Measurements from ENCODE around the gene TLR10. TPM values are rescaled to one million over a fixed set of nuclear protein-coding genes. Genes with fewer than 3 reads are reported as not detected.
"Not testable (repeated sequence)": the region's sequence is repeated elsewhere in the genome, so short reads cannot be mapped to it uniquely, and the experiment has no call there.

TLR10 gene
- total RNA-seq, 1 donor = not detected

- DNase-seq (ENCODE audit: low read depth) = no peak
Measured at GRCh38 chr4:38811297-38811696, 28.5 kb upstream of the TLR10 start.

GRCh38 chr4:38807462-38807861, 24.7 kb upstream of the TLR10 start:
- H3K4me3 ChIP-seq (ENCODE audit: low read depth, low read length); DNase-seq (ENCODE audit: low read depth): not testable (repeated sequence)

More at GRCh38 chr4:38811297-38811696, 28.5 kb upstream of the TLR10 start:
- H3K4me3 ChIP-seq (ENCODE audit: low read depth, low read length) = no peak overlapping the region
- no peak for TF ChIP-seq CTCF (IDR thresholded peaks at IDR 0.05; ENCODE audit: insufficient read depth, low read depth, low read length)

GRCh38 chr4:38806251-38806650, 23.5 kb upstream of the TLR10 start:
- not testable (repeated sequence) for DNase-seq (ENCODE audit: low read depth); H3K4me3 ChIP-seq (ENCODE audit: low read depth, low read length)

GRCh38 chr4:38805530-38806145, 22.8 kb upstream of the TLR10 start:
- DNase-seq (ENCODE audit: low read depth) = peak; percentile 27
- H3K4me3 ChIP-seq (ENCODE audit: low read depth, low read length) = peak overlapping the region; percentile 4
- no peak for TF ChIP-seq CTCF (IDR thresholded peaks at IDR 0.05; ENCODE audit: insufficient read depth, low read depth, low read length)

- DNase-seq (ENCODE audit: low read depth) = peak; percentile 61
- peak within 1 kb of the TSS; percentile 4 for H3K4me3 ChIP-seq (ENCODE audit: low read depth, low read length)
Measured at GRCh38 chr4:38804654-38805295, 22.0 kb upstream of the TLR10 start, which contains the start of gene TLR1. Gene TLR1 (minus strand): TSS chr4:38804791. CDS start chr4:38798831, 5,960 bp downstream.

GRCh38 chr4:38803833-38804653, 21.3 kb upstream of the TLR10 start:
- no peak for TF ChIP-seq CTCF (IDR thresholded peaks at IDR 0.05; ENCODE audit: insufficient read depth, low read depth, low read length)
- no peak overlapping the region for H3K4me3 ChIP-seq (ENCODE audit: low read depth, low read length)
- DNase-seq (ENCODE audit: low read depth) = peak; percentile 72

More at GRCh38 chr4:38804654-38805295, 22.0 kb upstream of the TLR10 start, which contains the start of gene TLR1:
- peak; percentile 58 for TF ChIP-seq CTCF (IDR thresholded peaks at IDR 0.05; ENCODE audit: insufficient read depth, low read depth, low read length)

GRCh38 chr4:38802561-38803355, 20.0 kb upstream of the TLR10 start:
- no peak for DNase-seq (ENCODE audit: low read depth)
- H3K4me3 ChIP-seq (ENCODE audit: low read depth, low read length) = no peak overlapping the region
- TF ChIP-seq CTCF (IDR thresholded peaks at IDR 0.05; ENCODE audit: insufficient read depth, low read depth, low read length) = no peak

Data from fibroblast of villous mesenchyme (primary cell).